ENCODE data around the gene NUAK1. TPM values are rescaled to one million over a fixed set of nuclear protein-coding genes. Genes with fewer than 3 reads are reported as not detected.

NUAK1 gene
- total RNA-seq, 1 donor from 2014 or later: 7.6 TPM

GRCh38 chr12:106140223-106140986 lies 1.7 kb upstream of the NUAK1 start:
- Histone ChIP-seq H3K27me3 (ENCODE audit: control insufficient read depth, insufficient read depth, low read length) (no peaks in the 10 kb centered on the region), H3K4me3 (ENCODE audit: low read depth, low read length) (peak overlapping the region; percentile 58), H3K36me3 (ENCODE audit: control insufficient read depth, insufficient read depth, low read length) (no peaks in the 10 kb centered on the region)
- FAIRE-seq (no peak), DNase-seq (ENCODE audit: low read depth) (no peak)
- TF ChIP-seq CTCF (IDR thresholded peaks at IDR 0.05; ENCODE audit: insufficient read depth, low read length, severe bottlenecking): no peak

GRCh38 chr12:106139422-106140171 lies 843 bp upstream of the NUAK1 start:
- no peaks in the 10 kb centered on the region for H3K27me3 ChIP-seq (ENCODE audit: control insufficient read depth, insufficient read depth, low read length)
- peak overlapping the region; percentile 58 for H3K4me3 ChIP-seq (ENCODE audit: low read depth, low read length)
- no peak for FAIRE-seq
- no peak for TF ChIP-seq CTCF (IDR thresholded peaks at IDR 0.05; ENCODE audit: insufficient read depth, low read length, severe bottlenecking)
- no peaks in the 10 kb centered on the region for H3K36me3 ChIP-seq (ENCODE audit: control insufficient read depth, insufficient read depth, low read length)
- DNase-seq (ENCODE audit: low read depth): no peak

GRCh38 chr12:106138357-106138632 lies 459 bp downstream of the NUAK1 start:
- no peak for TF ChIP-seq CTCF (IDR thresholded peaks at IDR 0.05; ENCODE audit: insufficient read depth, low read length, severe bottlenecking)

GRCh38 chr12:106137530-106138356 lies 1.0 kb downstream of the NUAK1 start:
- DNase-seq (ENCODE audit: low read depth) (no peak), FAIRE-seq (no peak)
- Histone ChIP-seq H3K4me3 (ENCODE audit: low read depth, low read length) (peak overlapping the region; percentile 58), H3K36me3 (ENCODE audit: control insufficient read depth, insufficient read depth, low read length) (no peaks in the 10 kb centered on the region), H3K27me3 (ENCODE audit: control insufficient read depth, insufficient read depth, low read length) (no peaks in the 10 kb centered on the region)
- no peak for TF ChIP-seq CTCF (IDR thresholded peaks at IDR 0.05; ENCODE audit: insufficient read depth, low read length, severe bottlenecking)

More at GRCh38 chr12:106138357-106138632, 459 bp downstream of the NUAK1 start:
- DNase-seq (ENCODE audit: low read depth) (no peak), FAIRE-seq (no peak)
- Histone ChIP-seq H3K4me3 (ENCODE audit: low read depth, low read length) (peak overlapping the region; percentile 58), H3K36me3 (ENCODE audit: control insufficient read depth, insufficient read depth, low read length) (no peaks in the 10 kb centered on the region), H3K27me3 (ENCODE audit: control insufficient read depth, insufficient read depth, low read length) (no peaks in the 10 kb centered on the region)

GRCh38 chr12:106136263-106136662 lies 2.5 kb downstream of the NUAK1 start:
- H3K36me3 ChIP-seq (ENCODE audit: control insufficient read depth, insufficient read depth, low read length): no peaks in the 10 kb centered on the region
- no peak overlapping the region for H3K4me3 ChIP-seq (ENCODE audit: low read depth, low read length)
- no peaks in the 10 kb centered on the region for H3K27me3 ChIP-seq (ENCODE audit: control insufficient read depth, insufficient read depth, low read length)
- TF ChIP-seq CTCF (IDR thresholded peaks at IDR 0.05; ENCODE audit: insufficient read depth, low read length, severe bottlenecking): peak; percentile 82
- DNase-seq (ENCODE audit: low read depth) (peak; percentile 81), FAIRE-seq (no peak)

Data from bronchial epithelial cell (primary cell).